GM21367 (cell line): ENCODE data around the gene COL9A3.

Experiments used
- ATAC-seq: cut with Tn5 transposase; IDR thresholded peaks from one replicate; pipeline ENCODE4 v1.9.1; 2021; ENCODE audit not compliant: unreplicated experiment

COL9A3 gene

DNA sequence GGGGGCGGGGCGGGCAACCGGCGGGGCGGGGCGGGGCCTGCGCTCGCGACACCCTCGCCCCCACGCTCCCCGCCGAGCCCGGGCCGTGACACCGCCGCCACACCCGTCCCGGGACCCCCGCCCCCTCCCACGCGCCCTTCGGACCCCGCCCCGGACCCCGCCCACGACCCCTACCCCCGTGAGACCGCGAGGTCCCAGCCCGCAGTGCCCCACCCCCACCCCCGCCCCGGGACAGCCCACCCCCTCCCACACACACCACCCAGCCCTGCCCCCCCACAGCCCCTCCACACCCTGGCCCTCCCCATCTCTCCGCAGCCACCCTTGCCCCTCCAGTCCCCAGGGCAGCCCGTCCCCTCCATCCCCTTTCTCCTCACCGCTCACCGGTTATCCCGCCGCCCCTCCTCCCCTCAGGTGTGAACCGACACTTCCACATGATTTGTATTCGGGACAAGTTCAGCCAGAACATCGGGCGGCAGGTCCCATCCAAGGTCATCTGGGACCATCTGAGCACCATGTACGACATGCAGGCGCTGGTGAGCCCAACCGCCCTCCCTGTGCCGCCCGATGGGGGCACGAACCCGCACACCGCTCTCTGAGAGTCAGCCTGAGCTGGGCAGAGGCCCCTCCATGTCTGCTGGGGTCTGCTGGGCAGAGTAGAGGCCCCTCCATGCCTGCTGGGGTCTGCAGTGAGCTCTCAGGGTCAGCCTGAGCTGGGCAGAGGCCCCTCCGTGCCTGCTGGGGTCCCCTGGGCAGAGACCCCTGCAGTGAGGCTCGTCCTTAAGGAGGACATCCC lies 20.0 kb upstream of the COL9A3 start:
- ATAC-seq: no peak

DNA sequence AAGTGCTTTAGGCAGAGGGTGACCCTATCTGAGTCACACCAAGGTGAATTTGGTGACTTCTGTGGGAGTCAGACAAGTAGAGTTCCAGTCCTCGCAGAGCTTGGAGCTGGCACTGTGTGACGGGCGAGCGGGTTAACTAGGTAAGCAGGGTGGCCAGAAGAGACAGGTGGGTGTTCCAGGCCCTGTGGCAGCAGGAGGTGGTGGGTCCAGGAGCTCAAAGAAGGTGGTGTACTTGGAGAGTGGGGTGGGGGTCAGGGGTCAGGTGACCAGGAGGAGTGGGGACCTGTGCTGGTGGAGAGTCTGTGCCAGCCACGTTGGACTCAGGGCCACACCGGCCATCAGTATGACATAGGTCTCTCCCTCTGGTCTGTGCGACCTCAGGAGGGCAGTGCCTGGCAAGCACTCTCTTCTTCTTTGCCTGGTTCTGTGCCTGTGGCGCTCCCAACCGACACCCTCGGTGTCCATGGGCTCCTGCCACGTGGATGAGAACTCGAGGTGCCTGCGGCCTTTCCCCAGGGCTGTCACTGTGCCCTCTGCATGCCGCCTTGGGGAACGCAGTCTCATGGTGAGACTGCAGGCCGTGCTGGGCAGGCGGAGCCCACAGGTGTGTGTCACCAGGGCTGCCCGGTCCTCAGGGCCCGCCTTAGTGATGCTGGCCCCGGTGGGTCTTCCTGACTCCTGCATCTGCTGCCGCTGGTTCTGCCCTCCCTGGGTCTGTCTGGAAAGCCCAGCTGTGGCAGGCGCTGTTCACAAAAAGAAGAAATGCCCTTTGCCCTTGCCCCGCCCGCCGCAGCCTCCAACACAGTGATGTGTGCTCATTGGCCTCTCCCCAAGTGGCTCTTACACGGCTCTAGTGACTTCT lies 18.9 kb upstream of the COL9A3 start:
- no peak for ATAC-seq

DNA sequence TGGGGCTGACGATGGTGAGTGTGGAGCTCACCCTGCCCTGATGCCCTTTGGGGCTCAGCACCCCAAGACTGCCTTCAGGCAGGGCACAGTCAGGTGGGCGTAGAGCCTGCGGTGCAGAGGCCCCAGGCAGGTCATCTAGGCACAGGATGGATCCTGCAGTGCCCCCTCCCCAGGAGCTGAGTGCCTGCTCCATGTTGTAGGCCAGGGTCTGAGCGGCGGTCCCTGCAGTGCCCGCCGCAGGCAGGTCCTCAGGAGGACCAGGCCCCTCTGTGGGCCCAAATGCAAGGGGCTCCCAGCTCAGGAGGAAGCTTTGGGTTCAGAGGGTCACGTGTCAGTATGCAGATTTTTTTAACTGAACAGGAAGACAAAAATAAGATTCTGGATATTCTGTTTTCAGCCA lies 17.8 kb upstream of the COL9A3 start:
- no peak for ATAC-seq

DNA sequence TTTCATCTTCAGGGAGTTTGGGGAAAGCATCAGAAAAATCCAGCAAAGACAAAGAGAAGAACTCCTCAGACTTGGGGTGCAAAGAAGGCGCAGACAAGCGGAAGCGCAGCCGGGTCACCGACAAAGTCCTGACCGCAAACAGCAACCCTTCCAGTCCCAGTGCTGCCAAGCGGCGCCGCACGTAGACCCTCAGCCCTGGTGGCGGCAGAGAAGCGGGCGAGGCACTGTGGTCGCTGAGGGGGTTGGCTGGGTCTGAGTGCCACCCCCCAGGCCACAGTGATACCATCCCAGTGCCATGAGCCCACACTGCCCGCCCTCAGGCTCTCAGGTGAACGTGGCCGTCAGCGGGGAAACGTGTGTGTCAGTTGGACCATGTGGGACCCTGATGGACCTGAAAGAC lies 17.4 kb upstream of the COL9A3 start:
- ATAC-seq: no peak

DNA sequence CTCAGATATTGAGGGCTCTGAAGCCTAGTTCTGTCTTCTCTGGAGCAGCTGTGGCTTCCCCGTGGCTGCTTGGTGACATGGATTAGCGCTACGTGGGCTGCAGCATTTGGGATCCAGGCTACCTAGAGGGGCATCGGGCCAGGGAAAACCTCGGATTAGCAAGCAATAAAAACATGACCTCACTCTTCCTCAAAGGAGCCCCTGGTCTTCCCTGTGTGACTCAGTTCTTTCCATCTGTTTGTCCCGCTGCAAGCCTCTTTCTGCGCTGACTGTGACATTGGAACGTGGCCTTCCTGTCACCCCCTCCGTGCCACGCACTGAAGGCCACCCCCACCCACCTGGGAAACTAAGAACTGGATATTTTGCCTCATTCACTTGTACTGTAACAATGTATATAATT lies 17.0 kb upstream of the COL9A3 start:
- no peak for ATAC-seq

DNA sequence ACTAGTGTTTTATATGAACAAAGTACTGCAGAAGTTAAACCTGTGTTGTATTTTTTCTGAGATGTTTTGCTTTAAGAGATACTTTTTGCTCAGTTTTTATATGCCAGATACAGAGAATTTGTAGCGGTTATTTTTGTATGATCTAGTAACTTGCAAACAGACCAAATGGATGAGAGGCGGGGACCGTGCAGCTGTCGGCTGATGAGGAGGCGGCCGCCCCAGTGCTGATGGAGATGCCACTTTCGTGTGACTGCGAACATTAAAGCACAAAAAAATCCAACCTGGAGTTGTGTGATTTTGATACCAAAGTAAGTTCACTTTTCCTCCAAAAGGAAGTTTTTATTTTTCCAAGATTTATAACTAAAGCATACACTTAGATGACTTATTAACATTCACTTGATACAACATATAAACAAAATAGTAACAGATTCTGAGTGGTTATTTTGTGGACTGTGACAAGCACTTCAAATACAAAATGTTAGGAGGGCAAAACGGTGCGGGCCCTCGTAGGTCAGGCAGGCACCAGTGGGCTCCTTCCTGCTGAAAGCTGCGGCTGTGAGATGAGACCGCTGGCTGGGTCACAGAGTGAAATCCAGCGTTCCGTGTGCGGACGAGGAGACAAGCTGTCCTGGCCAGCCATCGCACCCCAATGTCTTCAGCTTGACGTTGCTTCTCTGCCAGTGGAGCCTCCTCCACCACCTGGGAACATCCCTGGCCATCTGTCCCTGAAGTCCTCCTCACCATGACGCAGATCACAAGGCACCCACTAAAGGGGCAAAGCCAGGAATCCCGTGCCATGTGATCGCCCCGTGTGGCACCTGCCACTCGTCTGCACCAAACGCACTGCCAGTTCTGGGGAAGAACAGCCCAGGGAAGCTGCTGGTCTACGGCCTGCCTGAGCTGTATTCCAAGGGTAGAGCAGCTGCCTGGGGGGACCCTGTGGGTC lies 16.3 kb upstream of the COL9A3 start:
- ATAC-seq: no peak

DNA sequence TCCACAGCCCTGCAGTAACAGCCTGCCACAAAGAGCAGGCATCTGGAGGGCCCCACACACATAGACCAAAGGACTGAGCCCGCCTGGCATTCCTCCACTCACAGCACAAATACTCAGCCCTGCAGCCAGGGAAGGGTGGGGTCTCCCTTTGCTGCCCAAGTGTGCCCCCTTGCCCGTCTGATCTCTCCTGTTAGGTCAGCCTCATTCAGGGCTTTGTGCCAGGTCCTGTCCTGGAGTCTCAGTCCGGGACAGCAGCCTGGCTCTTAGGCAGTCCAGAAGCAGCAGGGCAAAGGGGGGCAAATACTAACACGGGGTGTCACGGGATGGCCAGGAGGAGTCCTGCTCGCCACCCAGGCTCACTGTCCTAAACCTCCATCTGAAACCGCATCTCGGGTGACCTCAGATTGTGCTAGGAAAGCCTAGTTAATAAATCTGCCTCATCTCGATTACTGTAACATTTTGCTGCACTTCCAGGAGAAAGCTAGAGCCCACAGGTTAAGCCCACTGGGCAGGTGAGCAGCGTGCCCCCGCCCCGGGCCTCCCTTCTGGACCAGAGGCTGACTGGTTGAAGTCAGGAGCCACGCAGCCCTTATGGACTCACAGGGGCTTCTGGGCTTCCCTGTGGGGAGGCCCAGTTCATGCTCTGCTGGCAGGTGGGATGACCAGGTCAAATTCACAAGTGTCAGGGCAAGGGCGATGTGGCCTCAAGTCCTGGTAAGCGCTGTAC lies 15.4 kb upstream of the COL9A3 start:
- no peak for ATAC-seq

DNA sequence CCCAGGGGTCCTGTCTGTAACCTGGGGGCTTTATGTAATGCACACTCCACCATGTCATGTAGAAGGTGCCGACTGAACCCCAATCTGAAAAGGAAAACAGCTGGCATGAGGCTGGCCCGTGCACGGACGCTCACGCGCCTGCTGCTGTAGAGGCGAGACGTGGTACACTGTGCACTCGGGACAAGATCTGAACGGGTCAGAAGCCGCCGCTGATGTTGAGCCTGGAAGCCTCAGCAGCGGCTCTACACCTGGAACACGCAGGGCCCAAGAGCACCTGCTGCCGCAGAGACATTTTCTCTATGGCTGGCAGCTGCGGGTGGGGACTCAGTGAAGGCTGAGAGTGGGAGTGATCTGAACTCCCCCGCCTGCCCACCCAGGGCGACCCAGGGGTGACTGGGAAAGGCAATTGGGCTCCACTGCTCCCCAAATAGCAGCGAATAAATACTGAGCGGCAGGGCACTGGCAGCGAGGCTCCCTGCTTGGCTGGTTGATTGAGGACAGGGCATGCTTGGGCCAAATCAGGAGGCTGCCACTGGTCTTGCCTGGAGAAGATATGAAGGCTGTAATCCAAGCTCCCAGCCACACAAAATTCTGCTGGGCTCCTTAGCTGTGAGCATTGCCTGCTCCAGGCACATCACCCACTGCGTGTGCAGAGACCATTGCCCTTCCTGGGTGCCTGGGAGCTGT lies 14.7 kb upstream of the COL9A3 start:
- ATAC-seq: no peak

DNA sequence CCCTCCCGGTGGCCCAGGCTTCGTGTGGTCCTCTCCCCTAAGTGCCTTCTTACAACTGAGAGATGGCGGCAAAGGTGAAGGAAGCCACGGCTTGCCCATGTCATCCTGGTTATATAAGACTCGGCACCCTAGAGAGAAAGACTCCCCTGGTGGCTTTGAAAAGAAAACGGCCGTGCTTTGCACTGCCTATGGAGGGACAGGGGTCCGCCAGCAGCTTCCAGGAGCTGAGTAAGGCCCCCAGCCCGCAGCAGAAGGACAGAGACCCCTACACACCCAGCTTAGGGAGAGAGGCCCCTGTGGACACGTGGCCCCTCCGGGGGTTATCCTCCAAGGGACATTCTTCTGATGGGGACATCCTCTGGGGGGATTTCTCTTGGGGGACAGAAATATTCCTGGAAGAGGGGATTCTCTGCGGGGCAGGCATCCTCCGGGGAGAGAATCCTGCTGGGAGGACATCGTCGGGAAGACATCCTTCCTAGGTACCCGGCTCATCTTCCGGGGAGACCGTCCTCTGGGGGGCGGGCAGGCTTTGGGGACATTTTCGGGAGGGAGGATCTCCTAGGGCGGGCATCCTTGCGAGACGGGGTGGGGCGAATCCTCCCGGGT lies 12.7 kb upstream of the COL9A3 start:
- ATAC-seq: no peak

DNA sequence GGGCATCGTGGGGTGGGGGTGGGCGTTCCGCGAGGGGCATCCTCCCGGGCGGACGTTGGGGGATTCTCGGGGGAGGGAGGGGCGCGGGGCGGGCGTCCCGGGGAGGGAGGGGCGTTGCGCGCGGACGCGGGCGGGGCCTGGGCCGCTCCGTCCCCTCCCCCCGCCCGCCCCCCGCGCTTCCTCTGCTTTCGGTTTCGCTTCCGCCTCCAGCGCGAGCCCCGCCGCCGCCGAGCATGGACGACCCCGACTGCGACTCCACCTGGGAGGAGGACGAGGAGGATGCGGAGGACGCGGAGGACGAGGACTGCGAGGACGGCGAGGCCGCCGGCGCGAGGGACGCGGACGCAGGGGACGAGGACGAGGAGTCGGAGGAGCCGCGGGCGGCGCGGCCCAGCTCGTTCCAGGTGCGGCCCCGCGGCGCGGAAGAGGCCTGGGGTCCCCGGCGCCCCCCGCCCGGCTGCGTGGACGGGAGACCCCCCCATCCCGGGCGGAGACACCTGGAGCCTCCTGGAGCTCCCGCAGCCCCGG lies 12.2 kb upstream of the COL9A3 start, which contains the start of gene OGFR:
TSS of gene OGFR (plus strand) at position 209 of the 528 bp plus-strand sequence. CDS start at position 234, 25 bp downstream.
- peak; percentile 33 for ATAC-seq

DNA sequence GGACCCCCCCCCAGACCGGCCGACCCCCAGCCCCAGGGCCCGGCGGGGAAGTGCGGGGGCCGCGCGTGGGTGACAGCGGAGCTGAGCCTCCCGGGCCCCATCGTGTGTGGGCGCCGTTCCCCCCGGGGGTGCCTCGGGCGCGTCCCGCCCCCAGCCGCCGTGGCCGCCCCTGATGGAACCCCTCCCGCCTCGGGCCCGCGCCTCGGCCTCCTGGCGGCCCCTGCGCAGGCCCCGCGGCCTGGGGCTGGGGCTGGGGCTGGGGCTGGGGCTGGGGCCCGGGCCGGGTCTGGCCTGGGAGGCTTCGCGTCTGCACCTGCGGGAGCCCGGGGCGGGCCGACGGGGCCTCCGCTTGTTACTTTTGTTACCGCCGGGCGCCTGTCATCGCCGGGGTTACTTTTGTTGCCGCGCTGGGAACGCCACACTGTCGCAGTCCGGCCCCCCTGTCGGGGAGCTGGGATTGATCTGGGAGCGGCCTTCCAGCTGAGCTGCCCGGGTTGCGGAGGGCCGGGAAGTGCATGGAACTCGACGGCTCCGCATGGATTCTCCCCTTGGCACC lies 11.6 kb upstream of the COL9A3 start:
- no peak for ATAC-seq

DNA sequence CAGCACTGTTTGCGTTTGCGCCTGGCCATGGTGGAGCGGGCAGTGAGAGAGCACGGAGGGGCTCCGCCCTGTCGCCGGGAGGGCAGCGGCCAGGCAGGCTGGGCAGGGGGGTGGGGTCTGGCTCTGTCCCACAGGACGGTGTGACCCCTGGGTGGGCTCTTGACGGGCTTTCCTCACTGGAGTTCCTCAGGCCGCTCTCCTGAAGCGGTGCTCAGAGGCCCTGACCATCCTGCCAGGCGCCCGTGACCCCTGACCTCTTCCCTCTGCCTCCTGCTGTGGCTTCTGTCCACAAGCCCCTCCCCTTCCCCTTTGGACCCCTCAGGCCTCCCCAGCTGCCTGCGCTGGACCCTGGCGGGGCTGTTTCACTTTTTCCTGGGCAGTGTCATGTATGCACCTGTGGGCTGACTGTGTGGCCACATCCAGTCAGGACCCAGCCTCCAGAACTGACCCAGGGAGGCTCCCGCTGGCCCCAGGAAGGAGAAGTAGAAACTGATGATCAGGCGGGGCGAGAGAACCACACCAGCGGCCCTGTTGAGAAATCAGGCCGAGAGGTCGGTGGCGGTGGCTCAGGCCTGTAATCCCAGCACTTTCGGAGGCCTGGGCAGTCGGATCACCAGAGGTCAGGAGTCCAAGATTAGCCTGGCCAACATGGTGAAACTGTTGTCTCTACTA lies 11.0 kb upstream of the COL9A3 start:
- no peak for ATAC-seq

DNA sequence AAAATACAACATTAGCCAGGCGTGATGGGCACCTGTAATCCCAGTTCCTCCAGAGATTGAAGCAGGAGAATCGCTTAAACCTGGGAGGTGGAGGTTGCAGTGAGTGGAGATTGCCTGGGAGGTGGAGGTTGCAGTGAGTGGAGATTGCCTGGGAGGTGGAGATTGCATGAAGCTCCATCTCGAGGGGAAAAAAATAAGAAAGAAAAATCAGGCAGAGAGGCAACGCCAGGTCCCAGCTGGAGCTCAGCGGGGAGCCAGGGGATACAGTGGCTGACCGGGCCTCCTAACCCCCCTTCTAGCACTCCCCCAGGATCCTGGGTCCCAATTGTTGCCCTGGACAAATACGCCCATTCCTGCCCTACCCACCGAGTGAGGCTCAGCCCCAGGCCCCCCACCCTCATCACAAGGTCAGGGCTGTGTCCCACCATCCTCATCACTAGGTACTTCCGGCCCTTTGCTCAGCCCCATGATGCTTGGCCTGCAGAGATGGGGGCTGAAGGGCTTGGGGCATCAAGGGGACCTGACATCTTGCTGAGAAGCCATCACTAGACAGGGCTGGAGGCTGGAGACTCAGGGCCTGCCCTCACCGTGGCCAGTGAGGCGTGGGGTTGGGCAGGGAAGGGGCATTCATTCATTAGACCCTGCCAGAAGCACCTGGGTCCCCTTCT lies 10.3 kb upstream of the COL9A3 start:
- ATAC-seq: no peak

DNA sequence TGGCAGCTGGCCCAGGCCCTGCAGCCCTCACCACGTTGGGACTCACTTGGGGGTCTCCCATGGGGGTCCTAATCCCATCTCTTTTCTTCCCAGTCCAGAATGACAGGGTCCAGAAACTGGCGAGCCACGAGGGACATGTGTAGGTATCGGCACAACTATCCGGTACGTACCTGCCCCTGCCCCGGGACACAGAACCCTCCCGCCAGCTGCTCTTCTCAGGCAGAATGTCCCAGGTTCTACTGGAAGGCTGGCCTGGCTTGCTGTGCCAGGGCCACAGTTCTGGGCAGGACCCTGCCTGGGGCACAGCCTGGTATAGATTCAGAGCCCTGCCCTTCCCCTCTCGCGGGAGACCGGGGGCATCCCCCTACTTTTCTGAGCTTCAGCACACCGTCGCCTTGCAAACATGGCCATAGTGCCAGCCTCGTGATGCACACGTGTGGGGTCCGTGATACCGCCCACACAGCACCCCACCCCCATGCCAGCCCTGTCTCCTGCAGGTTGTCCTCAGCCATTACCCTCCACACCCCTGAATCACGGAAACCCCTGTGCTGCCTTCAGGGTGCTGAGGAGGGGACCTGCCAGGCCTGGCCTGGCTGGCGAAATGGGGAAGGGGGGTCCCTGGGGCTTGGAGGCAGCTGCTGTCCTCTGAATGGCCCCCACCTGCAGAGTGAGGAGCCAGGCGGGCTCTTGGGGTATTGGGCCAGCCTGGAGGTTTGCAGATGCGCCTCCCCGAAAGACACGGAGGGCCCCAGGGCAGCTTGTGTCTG lies 9.2 kb upstream of the COL9A3 start:
- no peak for ATAC-seq

DNA sequence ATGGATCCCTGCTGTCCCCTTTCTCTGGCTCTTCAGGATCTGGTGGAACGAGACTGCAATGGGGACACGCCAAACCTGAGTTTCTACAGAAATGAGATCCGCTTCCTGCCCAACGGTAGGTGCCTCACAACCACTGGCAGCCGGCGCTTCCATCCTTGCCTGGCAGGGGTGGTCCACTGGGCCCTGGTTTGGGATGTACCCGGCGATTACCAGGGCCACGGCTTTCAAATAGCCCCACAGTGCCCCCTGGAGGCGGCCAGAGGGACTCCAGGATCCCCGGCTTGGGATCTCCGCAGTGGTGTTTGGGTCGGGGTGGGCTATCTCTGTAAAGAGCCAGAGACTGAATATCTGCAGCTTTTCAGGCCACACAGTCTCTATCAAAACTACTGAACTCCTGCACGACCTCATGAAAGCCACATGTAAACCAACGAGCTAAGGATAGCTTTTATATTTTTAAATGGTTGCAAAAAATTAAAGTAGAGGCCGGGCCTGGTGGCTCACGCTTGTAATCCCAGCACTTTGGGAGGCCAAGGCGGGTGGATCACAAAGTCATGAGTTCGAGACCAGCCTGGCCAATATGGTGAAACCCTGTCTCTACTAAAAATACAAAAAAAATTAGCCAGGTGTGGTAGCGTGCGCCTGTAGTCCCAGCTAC lies 8.5 kb upstream of the COL9A3 start:
- no peak for ATAC-seq
